GM20000 (cell line): ENCODE data around the gene FAR2.

Experiments used
- DNase-seq: peaks from one replicate; pipeline ENCODE4 v3.0.0; 2012; ENCODE audit warnings: low spot score
- CTCF ChIP-seq: IDR thresholded peaks from 2 replicates; pipeline ENCODE4 v1.5.1; 2012; ENCODE audit warnings: mild to moderate bottlenecking, control low read depth; ENCODE audit errors: extremely low read depth, missing control alignments

Gene FAR2

GRCh38 chr12:29329411-29329810, 180.3 kb downstream of the FAR2 start:
- no peak for TF ChIP-seq CTCF
- no peak for DNase-seq

- DNase-seq, result no peak
Measured at GRCh38 chr12:29333178-29333577, 184.1 kb downstream of the FAR2 start.

GRCh38 chr12:29334937-29335336, 185.9 kb downstream of the FAR2 start:
- DNase-seq, result no peak
- TF ChIP-seq CTCF, result no peak

More at GRCh38 chr12:29333178-29333577, 184.1 kb downstream of the FAR2 start:
- TF ChIP-seq CTCF, result no peak

GRCh38 chr12:29337325-29337724, 188.2 kb downstream of the FAR2 start:
- no peak for TF ChIP-seq CTCF

GRCh38 chr12:29343022-29343799, 194.1 kb downstream of the FAR2 start:
- DNase-seq, result no peak
- TF ChIP-seq CTCF, result no peak

More at GRCh38 chr12:29337325-29337724, 188.2 kb downstream of the FAR2 start:
- DNase-seq, result no peak

- no peak for TF ChIP-seq CTCF
- no peak for DNase-seq
Measured at GRCh38 chr12:29346769-29347421, 197.8 kb downstream of the FAR2 start.

GRCh38 chr12:29350080-29350479, 201.0 kb downstream of the FAR2 start:
- no peak for TF ChIP-seq CTCF
- no peak for DNase-seq
